NB4 (cell line): ENCODE results near the gene CXCL10.

ENCODE experiments used
- MYC ChIP-seq: IDR thresholded peaks from 2 replicates; pipeline ENCODE4 v1.6.1; 2011; ENCODE audit warnings: low read depth, low read length
- TF ChIP-seq, protein P1 (sequence below): IDR thresholded peaks from one replicate; pipeline ENCODE4 v1.5.1; 2012; ENCODE audit warnings: low read depth, low read length
- TF ChIP-seq, protein P2 (sequence below): IDR thresholded peaks from 2 replicates; pipeline ENCODE4 v1.6.1; 2011; ENCODE audit warnings: low read depth, low read length

- TF ChIP-seq, protein P1, sequence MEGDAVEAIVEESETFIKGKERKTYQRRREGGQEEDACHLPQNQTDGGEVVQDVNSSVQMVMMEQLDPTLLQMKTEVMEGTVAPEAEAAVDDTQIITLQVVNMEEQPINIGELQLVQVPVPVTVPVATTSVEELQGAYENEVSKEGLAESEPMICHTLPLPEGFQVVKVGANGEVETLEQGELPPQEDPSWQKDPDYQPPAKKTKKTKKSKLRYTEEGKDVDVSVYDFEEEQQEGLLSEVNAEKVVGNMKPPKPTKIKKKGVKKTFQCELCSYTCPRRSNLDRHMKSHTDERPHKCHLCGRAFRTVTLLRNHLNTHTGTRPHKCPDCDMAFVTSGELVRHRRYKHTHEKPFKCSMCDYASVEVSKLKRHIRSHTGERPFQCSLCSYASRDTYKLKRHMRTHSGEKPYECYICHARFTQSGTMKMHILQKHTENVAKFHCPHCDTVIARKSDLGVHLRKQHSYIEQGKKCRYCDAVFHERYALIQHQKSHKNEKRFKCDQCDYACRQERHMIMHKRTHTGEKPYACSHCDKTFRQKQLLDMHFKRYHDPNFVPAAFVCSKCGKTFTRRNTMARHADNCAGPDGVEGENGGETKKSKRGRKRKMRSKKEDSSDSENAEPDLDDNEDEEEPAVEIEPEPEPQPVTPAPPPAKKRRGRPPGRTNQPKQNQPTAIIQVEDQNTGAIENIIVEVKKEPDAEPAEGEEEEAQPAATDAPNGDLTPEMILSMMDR = no peak
- TF ChIP-seq, protein P2, sequence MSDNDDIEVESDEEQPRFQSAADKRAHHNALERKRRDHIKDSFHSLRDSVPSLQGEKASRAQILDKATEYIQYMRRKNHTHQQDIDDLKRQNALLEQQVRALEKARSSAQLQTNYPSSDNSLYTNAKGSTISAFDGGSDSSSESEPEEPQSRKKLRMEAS = no peak
- TF ChIP-seq MYC = no peak
Observed at GRCh38 chr4:76035799-76036380, 12.6 kb upstream of the CXCL10 start, which contains the start of gene CXCL11.
